Stimulated activated CD4-positive, alpha-beta T cell treated with anti-CD3 and anti-CD28 coated beads, Interleukin-12 subunit alpha, Interleukin-12 subunit beta, amount 100 ng/mL, for 4 hours (primary cell): Measurements from ENCODE around the gene CHRNA9.

Experiments used
- DNase-seq: peaks from one replicate; pipeline ENCODE4 v3.0.0-alpha.2; 2020

CHRNA9 gene

GRCh38 chr4:40394236-40394635, 59.1 kb downstream of the CHRNA9 start:
- DNase-seq = no peak

GRCh38 chr4:40395166-40395900, 60.2 kb downstream of the CHRNA9 start:
- no peak for DNase-seq

DNA sequence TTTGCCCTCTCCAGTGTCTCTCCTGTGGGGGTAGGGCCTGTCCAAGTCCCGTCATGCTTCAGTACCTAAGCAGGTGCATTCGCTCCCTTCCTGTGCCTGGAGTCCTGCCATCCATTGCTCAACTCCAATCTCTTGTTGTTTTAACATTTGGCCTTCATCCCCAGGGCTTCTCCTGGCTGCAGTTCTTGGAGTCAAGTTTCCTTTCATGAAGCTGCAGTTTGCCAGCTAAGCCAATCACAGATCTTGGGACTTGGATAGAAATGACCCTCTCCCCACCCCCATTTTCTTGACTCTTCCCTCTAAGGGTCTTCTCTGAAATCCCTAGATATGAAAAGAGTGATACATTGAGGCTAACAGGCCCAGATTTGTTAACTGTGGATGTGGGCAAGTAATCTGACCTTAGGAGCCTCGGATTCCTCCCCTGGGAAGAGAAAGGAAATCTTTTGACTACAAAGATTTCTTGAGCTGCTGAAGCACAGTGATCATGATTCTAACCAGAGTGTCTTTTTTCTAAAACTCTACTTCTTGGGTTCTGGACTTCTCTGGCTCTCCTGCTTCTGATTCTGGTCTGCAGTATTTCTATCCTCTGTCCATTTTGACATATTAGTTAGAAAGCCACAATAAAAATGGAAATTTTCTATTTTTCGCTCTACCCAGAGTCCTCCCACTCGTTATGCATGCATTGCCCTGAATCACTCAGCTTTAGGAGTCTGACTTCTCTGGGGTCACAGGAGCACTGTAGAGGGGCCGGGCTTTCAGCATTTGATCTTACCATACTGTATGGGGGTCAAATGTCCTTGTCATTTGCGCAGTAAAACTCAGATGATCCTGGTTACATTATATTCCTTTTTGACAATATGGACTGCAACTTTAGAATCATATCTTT, 61.0 kb downstream of the CHRNA9 start:
- DNase-seq = no peak

DNA sequence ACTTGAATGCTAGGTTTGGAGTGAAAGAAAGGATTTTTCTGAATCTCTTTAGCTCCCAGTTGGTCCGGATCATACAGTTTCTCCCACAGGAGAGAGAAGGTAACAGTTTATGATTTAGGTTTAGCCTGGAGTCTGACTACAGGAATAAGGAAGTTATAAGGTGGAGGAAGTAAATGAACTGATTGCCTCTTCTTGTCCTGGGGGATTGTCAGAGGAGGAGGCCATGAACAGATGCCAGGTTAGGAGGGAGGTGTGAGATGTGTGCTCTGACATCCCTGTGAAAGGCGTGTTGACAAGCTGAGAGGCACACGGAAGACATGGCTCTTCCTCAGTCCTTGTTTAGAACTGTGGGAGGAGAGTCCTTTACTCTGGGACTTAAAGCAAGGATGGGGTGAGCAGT, 64.4 kb downstream of the CHRNA9 start:
- no peak for DNase-seq

- DNase-seq = no peak
These were observed 66.0 kb downstream of the CHRNA9 start for GRCh38 chr4:40401096-40401495.

- no peak for DNase-seq
These were observed 66.5 kb downstream of the CHRNA9 start for GRCh38 chr4:40401631-40402030.

DNA sequence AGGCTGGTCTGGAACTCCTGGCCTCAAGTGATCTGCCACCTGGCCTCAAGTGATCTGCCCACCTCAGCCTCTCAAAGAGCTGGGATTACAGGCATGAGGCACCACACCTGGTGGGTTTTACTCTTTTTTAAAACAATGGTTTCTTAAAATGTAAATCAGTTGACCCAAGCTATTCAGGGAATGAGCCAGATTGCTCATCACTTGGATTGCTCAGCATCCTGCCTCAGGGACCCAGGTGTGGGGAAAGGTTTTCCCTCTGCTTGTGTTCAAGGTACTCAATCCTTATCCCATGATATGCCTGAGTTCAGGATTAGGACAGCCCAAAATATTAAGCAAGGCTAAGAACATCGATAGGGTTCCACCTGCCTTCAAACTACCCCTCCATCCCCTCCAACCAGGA, 67.4 kb downstream of the CHRNA9 start:
- DNase-seq = no peak

GRCh38 chr4:40403081-40403480, 67.9 kb downstream of the CHRNA9 start:
- no peak for DNase-seq
